ENCODE measurements around the gene CDC42EP1.

CDC42EP1 gene

GRCh38 chr22:37561212-37562048 lies 1.1 kb downstream of the CDC42EP1 start:
- DNase-seq = peak; percentile 87

GRCh38 chr22:37562049-37562875 lies 2.0 kb downstream of the CDC42EP1 start:
- DNase-seq = no peak

- peak; percentile 92 for DNase-seq
Measured at GRCh38 chr22:37563153-37564081, 3.1 kb downstream of the CDC42EP1 start.

GRCh38 chr22:37564111-37564711 lies 3.9 kb downstream of the CDC42EP1 start:
- no peak for DNase-seq

- DNase-seq = no peak
Measured at GRCh38 chr22:37565830-37566229, 5.5 kb downstream of the CDC42EP1 start.

GRCh38 chr22:37566329-37566837 lies 6.1 kb downstream of the CDC42EP1 start:
- DNase-seq = no peak

- DNase-seq = peak; percentile 49
Measured at GRCh38 chr22:37566903-37567798, 6.9 kb downstream of the CDC42EP1 start.

- no peak for DNase-seq
Measured at GRCh38 chr22:37568012-37568411, 7.7 kb downstream of the CDC42EP1 start.

GRCh38 chr22:37568448-37569008 lies 8.2 kb downstream of the CDC42EP1 start:
- DNase-seq = no peak

- DNase-seq = no peak
Measured at GRCh38 chr22:37569009-37569920, 9.0 kb downstream of the CDC42EP1 start.

- no peak for DNase-seq
Measured at GRCh38 chr22:37569921-37570660, 9.8 kb downstream of the CDC42EP1 start.

GRCh38 chr22:37570661-37570976 lies 10.3 kb downstream of the CDC42EP1 start:
- DNase-seq = no peak

GRCh38 chr22:37571258-37571991 lies 11.1 kb downstream of the CDC42EP1 start:
- no peak for DNase-seq

- DNase-seq = no peak
Measured at GRCh38 chr22:37571992-37572373, 11.7 kb downstream of the CDC42EP1 start.

- no peak for DNase-seq
Measured at GRCh38 chr22:37575490-37576003, 15.3 kb downstream of the CDC42EP1 start.

GRCh38 chr22:37578002-37578401 lies 17.7 kb downstream of the CDC42EP1 start:
- no peak for DNase-seq

GRCh38 chr22:37581504-37581903 lies 21.2 kb downstream of the CDC42EP1 start:
- DNase-seq = no peak

- DNase-seq = no peak
Measured at GRCh38 chr22:37582526-37582925, 22.2 kb downstream of the CDC42EP1 start.

Data from fibroblast of skin of abdomen (primary cell).